ENCODE measurements around the gene ONECUT3. TPM values are rescaled to one million over a fixed set of nuclear protein-coding genes. Genes with fewer than 3 reads are reported as not detected.

ONECUT3 gene
- total RNA-seq, 1 experiment from 2014 or later = 0.06 TPM

Other genes with a start within 250 kb of the ONECUT3 start
- 0.75 and 3.1 TPM in 2 replicates for gene ADAMTSL5, start 240.5 kb upstream of the ONECUT3 start, total RNA-seq (2014; rRNA removed)
- gene PLK5, start 229.4 kb upstream of the ONECUT3 start, total RNA-seq (2014; rRNA removed) = not detected in 2 replicates
- gene MEX3D, start 185.2 kb upstream of the ONECUT3 start, total RNA-seq (2014; rRNA removed) = 67.7 and 81.8 TPM in 2 replicates
- 174 and 191 TPM in 2 replicates for gene MBD3, start 160.6 kb upstream of the ONECUT3 start, total RNA-seq (2014; rRNA removed)
- gene UQCR11, start 148.0 kb upstream of the ONECUT3 start, total RNA-seq (2014; rRNA removed) = 59.9 and 60.0 TPM in 2 replicates
- gene TCF3, start 100.9 kb upstream of the ONECUT3 start, total RNA-seq (2014; rRNA removed) = 150 and 183 TPM in 2 replicates
- 4.9 and 6.5 TPM in 2 replicates for gene ATP8B3, start 58.8 kb downstream of the ONECUT3 start, total RNA-seq (2014; rRNA removed)
- gene REXO1, start 95.0 kb downstream of the ONECUT3 start, total RNA-seq (2014; rRNA removed) = 8.7 and 9.0 TPM in 2 replicates
- gene KLF16, start 110.1 kb downstream of the ONECUT3 start, total RNA-seq (2014; rRNA removed) = 9.4 and 13.6 TPM in 2 replicates
- 118 and 132 TPM in 2 replicates for gene ABHD17A, start 132.0 kb downstream of the ONECUT3 start, total RNA-seq (2014; rRNA removed)
- gene ADAT3, start 151.9 kb downstream of the ONECUT3 start, total RNA-seq (2014; rRNA removed) = 6.0 and 7.6 TPM in 2 replicates
- 105 and 147 TPM in 2 replicates for gene SCAMP4, start 151.9 kb downstream of the ONECUT3 start, total RNA-seq (2014; rRNA removed)
- gene CSNK1G2, start 187.7 kb downstream of the ONECUT3 start, total RNA-seq (2014; rRNA removed) = 96.0 and 103 TPM in 2 replicates

Data from LHCN-M2 (cell line).